HUES48 (cell line): ENCODE measurements around the gene MYO18A.
"Not testable (repeated sequence)": the region's sequence is repeated elsewhere in the genome, so short reads cannot be mapped to it uniquely, and the experiment has no call there.

ENCODE experiments used
- H3K27ac ChIP-seq: one replicate; pipeline ENCODE4 v1.7.0; 2013; ENCODE audit warnings: low read depth, low read length, inconsistent platforms
- H3K27me3 ChIP-seq: 2 replicates; pipeline ENCODE4 v1.6.1; 2013; ENCODE audit warnings: mild to moderate bottlenecking, low read length; ENCODE audit not compliant: control insufficient read depth, insufficient read depth
- H3K36me3 ChIP-seq: 2 replicates; pipeline ENCODE4 v1.6.1; 2013; ENCODE audit warnings: low read length; ENCODE audit not compliant: control insufficient read depth, insufficient read depth
- H3K4me1 ChIP-seq: 2 replicates; pipeline ENCODE4 v1.6.1; 2013; ENCODE audit warnings: mild to moderate bottlenecking, low read length; ENCODE audit not compliant: control insufficient read depth, insufficient read depth
- H3K4me3 ChIP-seq: 2 replicates; pipeline ENCODE4 v1.5.1; 2013; ENCODE audit warnings: mild to moderate bottlenecking, low read depth, low read length
- H3K9ac ChIP-seq: 2 replicates; pipeline ENCODE4 v1.6.1; 2013; ENCODE audit warnings: mild to moderate bottlenecking, low read depth, low read length, moderate library complexity
- H3K9me3 ChIP-seq: 2 replicates; pipeline ENCODE4 v1.6.1; 2013; ENCODE audit warnings: low read length; ENCODE audit not compliant: control insufficient read depth, insufficient read depth

The MYO18A gene

DNA sequence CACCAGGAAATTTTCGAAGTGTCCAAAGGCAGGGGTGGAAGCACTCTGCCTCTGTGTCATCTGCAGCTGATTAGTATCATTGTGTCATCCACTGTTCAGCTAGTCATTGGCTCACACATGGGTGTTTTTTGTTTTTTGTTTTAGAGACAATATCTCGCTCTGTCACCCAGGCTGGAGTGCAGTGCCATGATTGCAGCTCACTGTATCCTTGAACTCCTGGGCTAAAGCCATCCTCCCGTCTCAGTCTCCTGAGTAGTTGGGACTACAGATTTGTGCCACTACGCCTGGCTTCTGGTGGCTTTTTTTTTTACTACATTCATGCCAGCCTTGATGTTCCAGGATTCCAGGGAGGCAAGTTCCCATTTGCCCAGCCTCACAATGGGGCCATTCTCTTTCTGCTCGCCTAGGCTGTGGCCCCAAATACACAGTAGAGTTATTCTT is 32.5 kb upstream of the MYO18A start:
- H3K4me3 ChIP-seq: no peak overlapping the region
- H3K9me3 ChIP-seq: no peaks in the 10 kb centered on the region
- no peak overlapping the region for H3K27ac ChIP-seq
- H3K4me1 ChIP-seq: peaks cover 6% of the 10 kb centered on the region
- no peaks in the 10 kb centered on the region for H3K27me3 ChIP-seq
- H3K9ac ChIP-seq: no peak overlapping the region
- no peaks in the 10 kb centered on the region for H3K36me3 ChIP-seq

DNA sequence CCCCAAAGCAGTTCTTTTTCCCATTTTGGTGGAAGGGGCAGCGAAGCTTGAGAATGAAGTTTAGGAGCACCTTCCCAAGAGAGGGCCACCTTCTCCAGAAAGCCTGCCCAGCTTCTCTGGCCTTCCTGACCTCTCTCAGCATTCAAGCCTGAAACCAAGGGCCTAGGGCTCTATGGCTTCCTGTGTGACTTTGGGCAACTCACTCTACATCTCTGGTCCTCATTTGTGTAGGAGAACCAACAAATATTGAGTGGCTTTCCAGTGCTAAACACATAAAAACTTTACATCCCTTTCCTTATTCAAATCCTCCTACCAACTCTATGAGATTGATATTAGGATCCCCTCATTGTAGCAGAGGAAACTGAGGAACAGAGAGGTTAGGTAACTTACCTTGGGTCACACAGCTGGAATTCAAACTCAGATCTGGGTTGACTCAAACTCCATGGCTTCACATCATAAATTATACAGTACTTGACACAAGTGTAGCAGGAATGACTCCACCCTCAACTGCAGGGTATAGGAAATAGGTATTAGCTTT is 32.0 kb upstream of the MYO18A start:
- H3K4me1 ChIP-seq: peaks cover 9% of the 10 kb centered on the region
- H3K9ac ChIP-seq: no peak overlapping the region
- H3K27ac ChIP-seq: no peak overlapping the region

DNA sequence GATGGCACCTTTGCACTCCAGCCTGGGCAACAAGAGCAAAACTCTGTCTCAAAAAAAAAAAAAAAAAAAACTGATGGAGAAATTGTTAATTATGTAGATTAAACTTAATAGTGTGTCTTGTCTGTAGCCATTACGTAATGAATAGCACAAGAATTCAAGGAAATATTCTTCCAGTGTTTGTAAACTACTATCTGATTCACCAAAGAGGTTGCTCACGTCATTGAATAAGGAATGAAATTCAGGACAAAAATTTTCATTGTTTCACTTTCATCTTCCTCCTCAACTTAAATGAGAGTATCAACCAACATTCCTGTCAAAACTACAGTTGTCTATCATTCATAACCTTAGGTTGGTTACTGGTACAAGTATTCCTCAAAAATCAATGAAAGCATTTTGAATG is 30.7 kb upstream of the MYO18A start:
- no peak overlapping the region for H3K4me3 ChIP-seq
- no peaks in the 10 kb centered on the region for H3K36me3 ChIP-seq
- no peaks in the 10 kb centered on the region for H3K27me3 ChIP-seq
- no peak overlapping the region for H3K27ac ChIP-seq
- peaks cover 9% of the 10 kb centered on the region for H3K4me1 ChIP-seq
- no peaks in the 10 kb centered on the region for H3K9me3 ChIP-seq
- H3K9ac ChIP-seq: no peak overlapping the region

More for the DNA sequence above, 32.0 kb upstream of the MYO18A start:
- Histone ChIP-seq H3K27me3 (no peaks in the 10 kb centered on the region), H3K36me3 (no peaks in the 10 kb centered on the region), H3K9me3 (no peaks in the 10 kb centered on the region), H3K4me3 (no peak overlapping the region)

DNA sequence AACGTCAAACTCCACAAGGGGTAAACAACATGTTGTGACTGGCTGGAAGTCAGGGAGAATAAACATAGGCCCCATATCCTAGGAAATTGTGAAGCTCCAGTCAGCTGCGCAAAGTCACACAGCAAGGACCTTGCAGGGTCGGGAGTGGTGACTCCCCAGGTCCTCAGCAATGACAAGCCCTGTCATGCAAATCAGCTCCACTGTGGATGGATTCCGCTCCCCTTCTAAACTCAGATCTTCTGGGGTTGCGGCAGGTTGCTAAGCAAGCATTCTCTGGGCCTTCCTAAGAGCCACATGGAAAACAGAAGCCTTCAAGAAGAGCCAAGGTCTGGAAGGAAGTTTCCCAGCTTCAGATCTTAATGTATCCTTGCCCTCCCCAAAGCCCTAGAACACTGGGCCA is 28.9 kb upstream of the MYO18A start:
- Histone ChIP-seq H3K27me3 (no peaks in the 10 kb centered on the region), H3K36me3 (no peaks in the 10 kb centered on the region), H3K9me3 (no peaks in the 10 kb centered on the region), H3K4me1 (peaks cover 9% of the 10 kb centered on the region), H3K27ac (no peak overlapping the region), H3K4me3 (no peak overlapping the region), H3K9ac (no peak overlapping the region)

DNA sequence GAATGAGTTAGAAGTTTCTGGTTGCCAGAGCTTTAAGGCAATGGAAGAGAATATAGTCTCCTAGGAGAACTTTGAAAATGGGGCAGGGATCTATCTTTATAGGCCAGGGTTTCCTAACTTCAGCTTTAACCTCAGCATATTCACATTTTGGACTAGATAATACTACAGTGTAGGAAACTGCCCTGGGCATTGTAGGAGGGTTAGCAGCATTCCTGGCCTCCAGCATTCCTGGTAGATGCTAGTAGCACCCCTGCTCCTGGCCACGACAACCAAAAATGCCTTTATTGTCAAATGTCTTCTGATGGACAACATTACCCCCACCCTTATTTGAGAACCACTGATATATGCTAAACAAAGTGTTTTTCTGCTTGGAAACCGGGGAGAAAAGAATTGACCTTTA is 27.8 kb upstream of the MYO18A start:
- Histone ChIP-seq H3K36me3 (no peaks in the 10 kb centered on the region), H3K9ac (no peak overlapping the region), H3K4me1 (peaks cover 9% of the 10 kb centered on the region), H3K9me3 (no peaks in the 10 kb centered on the region), H3K27ac (no peak overlapping the region), H3K27me3 (no peaks in the 10 kb centered on the region), H3K4me3 (no peak overlapping the region)

DNA sequence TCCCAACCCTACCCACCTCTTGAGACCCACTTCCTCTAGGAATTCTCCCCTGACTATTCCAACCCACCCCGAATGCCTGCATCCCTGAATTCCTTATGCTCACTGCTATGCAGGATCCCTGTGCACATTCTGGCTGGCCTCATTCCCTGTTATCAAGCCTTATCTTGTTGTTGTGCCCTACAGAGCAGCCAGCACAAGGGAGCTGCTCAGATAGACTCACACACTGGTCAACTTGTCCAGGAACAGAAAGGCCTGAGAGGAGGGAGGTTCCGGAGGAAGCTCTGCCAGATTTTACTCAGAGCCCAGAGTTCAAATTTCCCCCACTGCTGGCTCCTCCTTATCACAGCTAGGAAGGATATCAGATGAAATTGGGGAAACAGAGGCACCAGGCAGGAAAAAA is 24.8 kb upstream of the MYO18A start:
- H3K27me3 ChIP-seq: no peaks in the 10 kb centered on the region
- H3K9ac ChIP-seq: no peak overlapping the region
- no peaks in the 10 kb centered on the region for H3K9me3 ChIP-seq
- no peak overlapping the region for H3K4me3 ChIP-seq
- no peak overlapping the region for H3K27ac ChIP-seq
- no peaks in the 10 kb centered on the region for H3K36me3 ChIP-seq
- peaks cover 9% of the 10 kb centered on the region for H3K4me1 ChIP-seq

DNA sequence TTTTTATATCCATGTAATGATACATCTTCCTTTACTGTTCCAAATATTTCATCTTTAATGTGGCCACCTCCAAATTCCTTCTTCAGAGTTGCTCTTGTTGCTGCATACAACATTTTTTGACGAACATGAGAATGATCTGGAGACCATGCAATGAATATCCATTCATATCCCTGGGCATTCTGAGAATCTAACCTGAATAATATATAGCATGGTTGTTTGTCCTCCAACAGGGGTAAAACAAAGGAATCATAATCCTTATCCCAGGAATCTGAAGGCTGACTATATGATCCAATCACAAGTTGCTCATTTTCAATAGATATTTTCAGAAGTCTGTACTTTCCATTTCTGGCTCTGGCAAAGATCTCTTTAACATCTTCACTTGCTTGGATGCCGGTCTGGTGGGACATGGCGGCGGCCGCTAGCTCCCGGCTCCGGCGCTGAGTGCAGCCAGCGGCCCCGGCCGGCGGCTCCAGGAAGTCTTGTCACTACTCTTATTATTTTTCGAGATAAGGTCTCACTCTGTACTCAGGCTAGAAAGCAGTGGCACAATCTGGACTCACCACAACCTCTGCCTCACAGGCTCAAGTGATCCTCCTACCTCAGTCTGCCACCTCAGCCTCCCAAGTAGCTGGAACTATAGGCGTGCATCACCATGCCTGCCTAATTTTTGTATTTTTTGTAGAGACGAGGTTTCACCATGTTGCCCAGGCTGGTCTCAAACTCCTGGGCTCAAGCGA is 24.0 kb upstream of the MYO18A start:
- not testable (repeated sequence) for H3K36me3 ChIP-seq, H3K27ac ChIP-seq, H3K9ac ChIP-seq, H3K9me3 ChIP-seq, H3K4me1 ChIP-seq, H3K4me3 ChIP-seq, H3K27me3 ChIP-seq

DNA sequence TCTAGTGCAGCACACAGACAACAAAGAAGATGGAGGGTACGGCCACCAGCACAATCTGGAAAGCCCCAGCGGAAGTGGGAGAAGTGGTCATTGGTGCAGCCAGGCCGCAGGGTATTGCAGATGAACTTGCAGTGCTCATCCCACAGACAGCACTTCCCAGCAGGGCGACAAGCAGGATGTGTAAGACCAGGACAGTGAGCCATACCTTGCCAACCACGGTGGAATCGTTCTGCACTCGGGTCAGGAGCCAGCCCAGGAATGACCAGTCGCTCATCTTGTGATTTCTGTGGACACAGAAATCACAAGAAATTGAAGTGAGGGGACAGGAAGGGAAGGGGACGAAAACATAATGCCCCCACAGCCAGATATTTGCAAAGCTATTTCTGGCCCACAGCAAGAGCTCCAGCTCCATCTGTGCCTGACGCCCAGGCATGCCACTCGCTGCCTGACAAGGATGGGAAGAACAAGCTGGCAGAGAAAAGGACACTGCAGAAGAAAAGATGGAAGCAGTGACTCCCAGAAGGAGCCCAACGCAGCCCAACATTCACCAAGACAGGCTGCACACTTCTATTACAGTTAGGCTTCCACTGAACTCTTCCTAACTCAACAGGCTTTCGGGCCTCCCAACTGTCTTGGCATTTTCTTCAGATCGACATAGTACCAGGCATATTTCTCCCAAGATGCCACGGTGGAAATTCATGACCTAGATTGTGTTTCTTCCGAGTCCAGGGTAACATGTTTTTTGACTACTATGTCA is 17.5 kb upstream of the MYO18A start:
- Histone ChIP-seq H3K27me3 (no peaks in the 10 kb centered on the region), H3K9ac (no peak overlapping the region), H3K36me3 (no peaks in the 10 kb centered on the region), H3K4me1 (0 out of 2 replicates have a peak, but pooled peaks cover 3% of the 10 kb centered on the region), H3K9me3 (no peaks in the 10 kb centered on the region), H3K4me3 (no peak overlapping the region), H3K27ac (no peak overlapping the region)

DNA sequence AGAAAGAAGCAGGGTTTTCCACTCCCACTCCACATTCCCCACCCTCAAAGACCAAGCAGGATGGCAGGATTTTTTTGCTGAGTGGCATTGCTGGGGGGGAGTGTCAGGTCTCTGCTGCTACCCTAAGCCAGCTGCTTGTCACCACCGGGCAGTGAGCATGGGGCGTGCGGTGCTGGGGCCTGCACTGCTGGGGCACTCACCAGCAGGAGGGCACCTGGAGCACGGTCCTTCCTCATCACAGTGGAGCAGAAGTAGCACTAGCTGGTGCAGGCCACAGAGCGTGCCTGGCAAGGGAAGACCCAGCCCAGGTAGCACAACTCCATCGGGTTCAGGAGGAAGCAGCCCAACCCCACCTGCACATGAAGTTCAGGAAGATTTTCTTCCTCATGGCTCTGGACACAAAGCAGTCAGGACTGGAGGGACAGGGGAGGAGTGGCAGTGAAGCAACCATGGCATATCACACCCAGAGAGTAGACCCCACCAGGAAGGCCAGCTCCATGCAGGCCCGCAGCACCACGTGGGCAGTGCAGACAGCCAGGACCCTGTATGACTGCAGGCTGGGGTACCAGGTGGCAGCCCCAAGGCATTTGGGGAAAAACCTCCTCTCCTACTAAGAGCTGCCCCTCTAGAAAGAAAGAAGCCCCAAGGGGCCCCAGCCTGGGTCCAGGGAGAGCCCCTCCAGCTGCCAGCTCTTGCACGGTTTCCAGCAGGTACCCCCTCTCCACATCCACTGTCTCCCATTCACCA is 16.7 kb upstream of the MYO18A start:
- Histone ChIP-seq H3K27me3 (no peaks in the 10 kb centered on the region), H3K9me3 (no peaks in the 10 kb centered on the region), H3K4me3 (no peak overlapping the region), H3K9ac (no peak overlapping the region), H3K27ac (no peak overlapping the region), H3K36me3 (no peaks in the 10 kb centered on the region), H3K4me1 (0 out of 2 replicates have a peak, but pooled peaks cover 3% of the 10 kb centered on the region)

DNA sequence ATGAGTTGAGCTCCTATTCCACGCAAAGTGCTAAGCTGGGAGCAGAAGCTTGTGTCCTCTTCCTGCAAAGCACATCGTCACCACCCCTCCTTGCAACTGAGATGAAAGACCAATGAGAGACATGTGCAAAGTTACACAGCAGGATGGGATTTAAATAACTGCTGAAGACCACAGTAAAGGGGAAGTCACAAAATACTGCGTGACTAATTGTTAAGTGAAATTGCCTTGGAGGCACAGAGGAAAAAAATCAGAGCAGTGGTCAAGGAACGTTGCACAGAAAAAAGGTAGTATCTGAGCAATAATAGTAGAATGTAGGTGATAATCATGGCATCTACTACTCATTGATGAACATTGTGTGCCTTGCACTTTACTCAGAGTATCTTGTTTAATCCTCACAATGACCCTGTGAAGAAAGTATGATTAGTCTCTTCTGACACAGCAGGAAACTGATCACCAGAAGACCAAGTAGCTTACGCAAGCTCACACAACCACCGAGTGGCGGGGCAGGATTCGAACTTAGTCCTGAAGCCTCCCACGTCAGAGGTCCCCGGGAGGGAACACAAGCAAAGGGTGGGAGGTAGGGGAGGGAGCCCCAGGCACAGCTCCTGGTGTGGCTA is 15.4 kb upstream of the MYO18A start:
- Histone ChIP-seq H3K4me3 (no peak overlapping the region), H3K27me3 (no peaks in the 10 kb centered on the region), H3K9ac (no peak overlapping the region), H3K4me1 (0 out of 2 replicates have a peak, but pooled peaks cover 3% of the 10 kb centered on the region), H3K9me3 (no peaks in the 10 kb centered on the region), H3K27ac (no peak overlapping the region), H3K36me3 (no peaks in the 10 kb centered on the region)
